SK-N-SH treated with all-trans-retinoic acid at 6 μM for 48 hours (cell line): Measurements from ENCODE around the gene EPHA4.

Experiments
- ATAC-seq: fragments of 200-7000 bp; cut with Tn5 transposase; 3 replicates; pipeline ENCODE4 v1.9.1; 2020; ENCODE audit warnings: mild to moderate bottlenecking, moderate library complexity
- ARNTL ChIP-seq: fragments of 450-650 bp; formaldehyde crosslinking; IDR thresholded peaks from 2 replicates; pipeline ENCODE4 v1.5.0; 2020; ENCODE audit warnings: low read depth, mild to moderate bottlenecking, moderate library complexity, borderline replicate concordance
- BACH2 ChIP-seq: fragments of 250-450 bp; sonication (Bioruptor Pico); IDR thresholded peaks from 2 replicates; pipeline ENCODE4 v1.9.0; 2021; ENCODE audit warnings: mild to moderate bottlenecking, borderline replicate concordance
- CSDC2 ChIP-seq: fragments of 250-450 bp; sonication (Bioruptor Pico); IDR thresholded peaks from 2 replicates; pipeline ENCODE4 v1.5.0; 2020; ENCODE audit warnings: mild to moderate bottlenecking, moderate library complexity
- GLIS3 ChIP-seq: fragments of 250-450 bp; sonication (Bioruptor Pico); IDR thresholded peaks from 2 replicates; pipeline ENCODE4 v1.5.0; 2020; ENCODE audit warnings: mild to moderate bottlenecking, moderate library complexity
- ISL1 ChIP-seq: fragments of 250-450 bp; sonication (Bioruptor Pico); IDR thresholded peaks from 2 replicates; pipeline ENCODE4 v2.1.2; 2022; ENCODE audit warnings: mild to moderate bottlenecking, moderate library complexity
- OSR1 ChIP-seq: fragments of 250-450 bp; sonication (Bioruptor Pico); IDR thresholded peaks from 2 replicates; pipeline ENCODE4 v1.8.0; 2022; ENCODE audit warnings: moderate library complexity, mild to moderate bottlenecking, inconsistent platforms
- PATZ1 ChIP-seq: fragments of 250-450 bp; sonication (Bioruptor Pico); IDR thresholded peaks from 2 replicates; pipeline ENCODE4 v1.8.0; 2020; ENCODE audit warnings: mild to moderate bottlenecking, moderate library complexity, borderline replicate concordance
- PPARA ChIP-seq: fragments of 250-450 bp; sonication (Bioruptor Pico); IDR thresholded peaks from 2 replicates; pipeline ENCODE4 v1.5.0; 2020; ENCODE audit warnings: mild to moderate bottlenecking, borderline replicate concordance
- RARB ChIP-seq: fragments of 250-450 bp; sonication (Bioruptor Pico); IDR thresholded peaks from 2 replicates; pipeline ENCODE4 v1.8.0; 2021; ENCODE audit warnings: mild to moderate bottlenecking, moderate library complexity
- SNAI2 ChIP-seq: fragments of 250-450 bp; sonication (Bioruptor Pico); IDR thresholded peaks from 2 replicates; pipeline ENCODE4 v1.5.0; 2020; ENCODE audit warnings: mild to moderate bottlenecking, moderate library complexity
- TCF4 ChIP-seq: fragments of 250-450 bp; sonication (Bioruptor Pico); IDR thresholded peaks from 2 replicates; pipeline ENCODE4 v1.8.0; 2021; ENCODE audit warnings: mild to moderate bottlenecking, moderate library complexity, borderline replicate concordance
- TOX ChIP-seq: fragments of 250-450 bp; sonication (Bioruptor Pico); IDR thresholded peaks from 2 replicates; pipeline ENCODE4 v1.8.0; 2021; ENCODE audit warnings: mild to moderate bottlenecking, moderate library complexity, borderline replicate concordance
- ZC3H10 ChIP-seq: fragments of 250-450 bp; sonication (Bioruptor Pico); IDR thresholded peaks from 2 replicates; pipeline ENCODE4 v1.5.1; 2021; ENCODE audit warnings: mild to moderate bottlenecking, moderate library complexity
- ZFP3 ChIP-seq: fragments of 250-450 bp; sonication (Bioruptor Pico); IDR thresholded peaks from 2 replicates; pipeline ENCODE4 v1.5.0; 2020; ENCODE audit warnings: mild to moderate bottlenecking, moderate library complexity
- ZFP30 ChIP-seq: fragments of 450-650 bp; formaldehyde crosslinking; IDR thresholded peaks from 2 replicates; pipeline ENCODE4 v1.5.0; 2022; ENCODE audit warnings: mild to moderate bottlenecking, moderate library complexity
- ZNF565 ChIP-seq: fragments of 450-650 bp; formaldehyde crosslinking; conservative IDR thresholded peaks from 2 replicates; pipeline ENCODE4 v1.5.0; 2020; ENCODE audit warnings: low read depth, mild to moderate bottlenecking, moderate library complexity
- ZNF70 ChIP-seq: fragments of 450-650 bp; formaldehyde crosslinking; IDR thresholded peaks from 2 replicates; pipeline ENCODE4 v1.5.0; 2020; ENCODE audit warnings: mild to moderate bottlenecking, moderate library complexity
- ZNF8 ChIP-seq: fragments of 450-650 bp; formaldehyde crosslinking; IDR thresholded peaks from 2 replicates; pipeline ENCODE4 v1.5.0; 2020; ENCODE audit warnings: mild to moderate bottlenecking, moderate library complexity
- TF ChIP-seq, protein P1 (sequence below): fragments of 250-450 bp; sonication (Bioruptor Pico); IDR thresholded peaks from 2 replicates; pipeline ENCODE4 v1.5.1; 2021; ENCODE audit warnings: mild to moderate bottlenecking, moderate library complexity
- TF ChIP-seq, protein P2 (sequence below): fragments of 250-450 bp; sonication (Bioruptor Pico); IDR thresholded peaks from 2 replicates; pipeline ENCODE4 v1.5.0; 2020; ENCODE audit warnings: mild to moderate bottlenecking, moderate library complexity
- TF ChIP-seq, protein P3 (sequence below): fragments of 250-450 bp; sonication (Bioruptor Pico); IDR thresholded peaks from 2 replicates; pipeline ENCODE4 v1.8.0; 2021; ENCODE audit warnings: low read depth, mild to moderate bottlenecking, moderate library complexity, borderline replicate concordance

EPHA4 gene

DNA sequence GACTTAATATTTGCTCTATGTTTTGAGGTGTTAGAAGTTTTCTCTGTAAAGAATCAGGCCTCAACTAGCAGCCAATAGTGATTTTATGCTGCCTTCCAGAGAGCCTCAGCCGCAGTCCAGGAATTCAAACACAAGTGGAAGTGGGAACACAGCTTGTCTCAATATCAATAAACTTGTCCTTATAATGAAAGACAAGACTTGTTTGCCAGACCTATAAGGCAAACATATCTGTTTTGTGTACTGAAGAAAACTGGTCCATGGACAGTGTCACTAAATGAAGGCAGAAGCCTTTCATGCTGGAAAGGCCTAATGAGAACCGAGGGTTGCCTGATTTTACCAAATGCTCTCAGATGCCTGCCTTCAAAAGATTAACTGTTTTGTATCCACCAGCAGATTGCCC is 182.2 kb downstream of the EPHA4 start:
- TF ChIP-seq ZNF70 (CRISPR knock-in tag): no peak
- TF ChIP-seq, protein P1, sequence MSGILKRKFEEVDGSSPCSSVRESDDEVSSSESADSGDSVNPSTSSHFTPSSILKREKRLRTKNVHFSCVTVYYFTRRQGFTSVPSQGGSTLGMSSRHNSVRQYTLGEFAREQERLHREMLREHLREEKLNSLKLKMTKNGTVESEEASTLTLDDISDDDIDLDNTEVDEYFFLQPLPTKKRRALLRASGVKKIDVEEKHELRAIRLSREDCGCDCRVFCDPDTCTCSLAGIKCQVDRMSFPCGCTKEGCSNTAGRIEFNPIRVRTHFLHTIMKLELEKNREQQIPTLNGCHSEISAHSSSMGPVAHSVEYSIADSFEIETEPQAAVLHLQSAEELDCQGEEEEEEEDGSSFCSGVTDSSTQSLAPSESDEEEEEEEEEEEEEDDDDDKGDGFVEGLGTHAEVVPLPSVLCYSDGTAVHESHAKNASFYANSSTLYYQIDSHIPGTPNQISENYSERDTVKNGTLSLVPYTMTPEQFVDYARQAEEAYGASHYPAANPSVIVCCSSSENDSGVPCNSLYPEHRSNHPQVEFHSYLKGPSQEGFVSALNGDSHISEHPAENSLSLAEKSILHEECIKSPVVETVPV (CRISPR knock-in tag): no peak
- TF ChIP-seq SNAI2: no peak
- no peak for TF ChIP-seq ZFP3 (CRISPR knock-in tag)
- no peak for TF ChIP-seq TCF4
- ATAC-seq: no peak

DNA sequence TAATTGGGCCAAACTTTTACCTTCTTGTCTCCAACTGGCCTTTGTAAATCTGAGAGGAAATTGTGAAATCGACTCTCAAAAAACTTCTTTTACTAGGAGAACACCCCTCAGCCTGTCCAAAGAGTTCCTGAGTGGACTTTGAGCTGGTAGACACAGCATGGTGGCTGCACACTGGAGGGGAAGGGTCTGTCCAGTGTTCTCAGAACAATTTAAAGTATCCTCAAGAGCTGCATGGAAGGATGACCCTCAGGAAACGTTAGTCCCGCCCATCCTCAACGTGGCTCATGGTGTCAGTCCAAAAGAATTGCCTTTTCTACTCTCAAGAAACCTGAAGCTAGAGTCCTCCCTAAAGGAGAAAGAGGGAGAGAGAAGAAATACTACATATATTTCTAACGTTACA is 182.7 kb downstream of the EPHA4 start:
- no peak for ATAC-seq
- TF ChIP-seq ZFP3 (CRISPR knock-in tag) (no peak), TCF4 (no peak), TOX (CRISPR knock-in tag) (no peak), ZFP30 (no peak), OSR1 (CRISPR knock-in tag) (no peak), SNAI2 (no peak), PATZ1 (CRISPR knock-in tag) (no peak), RARB (CRISPR knock-in tag) (no peak), ARNTL (no peak), ZNF70 (CRISPR knock-in tag) (no peak), ZC3H10 (CRISPR knock-in tag) (no peak), GLIS3 (CRISPR knock-in tag) (no peak), ZNF565 (no peak), PPARA (CRISPR knock-in tag) (no peak), CSDC2 (CRISPR knock-in tag) (no peak)
- TF ChIP-seq, protein P1 (CRISPR knock-in tag): no peak
- TF ChIP-seq, protein P2, sequence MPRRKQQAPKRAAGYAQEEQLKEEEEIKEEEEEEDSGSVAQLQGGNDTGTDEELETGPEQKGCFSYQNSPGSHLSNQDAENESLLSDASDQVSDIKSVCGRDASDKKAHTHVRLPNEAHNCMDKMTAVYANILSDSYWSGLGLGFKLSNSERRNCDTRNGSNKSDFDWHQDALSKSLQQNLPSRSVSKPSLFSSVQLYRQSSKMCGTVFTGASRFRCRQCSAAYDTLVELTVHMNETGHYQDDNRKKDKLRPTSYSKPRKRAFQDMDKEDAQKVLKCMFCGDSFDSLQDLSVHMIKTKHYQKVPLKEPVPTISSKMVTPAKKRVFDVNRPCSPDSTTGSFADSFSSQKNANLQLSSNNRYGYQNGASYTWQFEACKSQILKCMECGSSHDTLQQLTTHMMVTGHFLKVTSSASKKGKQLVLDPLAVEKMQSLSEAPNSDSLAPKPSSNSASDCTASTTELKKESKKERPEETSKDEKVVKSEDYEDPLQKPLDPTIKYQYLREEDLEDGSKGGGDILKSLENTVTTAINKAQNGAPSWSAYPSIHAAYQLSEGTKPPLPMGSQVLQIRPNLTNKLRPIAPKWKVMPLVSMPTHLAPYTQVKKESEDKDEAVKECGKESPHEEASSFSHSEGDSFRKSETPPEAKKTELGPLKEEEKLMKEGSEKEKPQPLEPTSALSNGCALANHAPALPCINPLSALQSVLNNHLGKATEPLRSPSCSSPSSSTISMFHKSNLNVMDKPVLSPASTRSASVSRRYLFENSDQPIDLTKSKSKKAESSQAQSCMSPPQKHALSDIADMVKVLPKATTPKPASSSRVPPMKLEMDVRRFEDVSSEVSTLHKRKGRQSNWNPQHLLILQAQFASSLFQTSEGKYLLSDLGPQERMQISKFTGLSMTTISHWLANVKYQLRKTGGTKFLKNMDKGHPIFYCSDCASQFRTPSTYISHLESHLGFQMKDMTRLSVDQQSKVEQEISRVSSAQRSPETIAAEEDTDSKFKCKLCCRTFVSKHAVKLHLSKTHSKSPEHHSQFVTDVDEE (CRISPR knock-in tag): no peak

GRCh38 chr2:221388891-221389290 is 183.2 kb downstream of the EPHA4 start:
- ATAC-seq: no peak
- no peak for TF ChIP-seq PATZ1 (CRISPR knock-in tag)
- TF ChIP-seq RARB (CRISPR knock-in tag): no peak
- no peak for TF ChIP-seq OSR1 (CRISPR knock-in tag)
- no peak for TF ChIP-seq ARNTL
- no peak for TF ChIP-seq PPARA (CRISPR knock-in tag)
- TF ChIP-seq BACH2: no peak
- TF ChIP-seq, protein P1 (CRISPR knock-in tag): no peak
- TF ChIP-seq, protein P3, sequence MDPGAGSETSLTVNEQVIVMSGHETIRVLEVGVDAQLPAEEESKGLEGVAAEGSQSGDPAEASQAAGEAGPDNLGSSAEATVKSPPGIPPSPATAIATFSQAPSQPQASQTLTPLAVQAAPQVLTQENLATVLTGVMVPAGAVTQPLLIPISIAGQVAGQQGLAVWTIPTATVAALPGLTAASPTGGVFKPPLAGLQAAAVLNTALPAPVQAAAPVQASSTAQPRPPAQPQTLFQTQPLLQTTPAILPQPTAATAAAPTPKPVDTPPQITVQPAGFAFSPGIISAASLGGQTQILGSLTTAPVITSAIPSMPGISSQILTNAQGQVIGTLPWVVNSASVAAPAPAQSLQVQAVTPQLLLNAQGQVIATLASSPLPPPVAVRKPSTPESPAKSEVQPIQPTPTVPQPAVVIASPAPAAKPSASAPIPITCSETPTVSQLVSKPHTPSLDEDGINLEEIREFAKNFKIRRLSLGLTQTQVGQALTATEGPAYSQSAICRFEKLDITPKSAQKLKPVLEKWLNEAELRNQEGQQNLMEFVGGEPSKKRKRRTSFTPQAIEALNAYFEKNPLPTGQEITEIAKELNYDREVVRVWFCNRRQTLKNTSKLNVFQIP (CRISPR knock-in tag): no peak
- TF ChIP-seq ZNF70 (CRISPR knock-in tag): no peak
- TF ChIP-seq TOX (CRISPR knock-in tag): no peak
- no peak for TF ChIP-seq TCF4
- no peak for TF ChIP-seq ISL1 (CRISPR knock-in tag)
- no peak for TF ChIP-seq ZNF8 (CRISPR knock-in tag)
- no peak for TF ChIP-seq CSDC2 (CRISPR knock-in tag)
